Loucy (cell line): ENCODE measurements around the gene CD300A.
A peak's percentile ranks its signal among the peaks of the same experiment; 100 is the strongest.

Experiments used
- H2AFZ ChIP-seq: fragments of 200-600 bp; sonication (generic); 2 replicates; pipeline ENCODE4 v1.6.0; 2016; ENCODE audit warnings: antibody characterized with exemption, mild to moderate bottlenecking, low read length, moderate library complexity
- H3F3A ChIP-seq: fragments of 200-600 bp; 2 replicates; pipeline ENCODE4 v1.6.0; 2016; ENCODE audit warnings: antibody characterized with exemption, low read depth, mild to moderate bottlenecking
- H3K27me3 ChIP-seq: fragments of 200-600 bp; sonication (generic); 2 replicates; pipeline ENCODE4 v1.6.1; 2014; ENCODE audit warnings: low read length, mild to moderate bottlenecking; ENCODE audit not compliant: insufficient read depth, poor library complexity, severe bottlenecking
- H3K36me3 ChIP-seq: fragments of 200-600 bp; sonication (generic); 2 replicates; pipeline ENCODE4 v1.6.1; 2016; ENCODE audit warnings: low read length; ENCODE audit not compliant: insufficient read depth
- H3K4me1 ChIP-seq: fragments of 200-600 bp; sonication (generic); 2 replicates; pipeline ENCODE4 v1.5.1; 2014; ENCODE audit warnings: low read length, mild to moderate bottlenecking; ENCODE audit not compliant: insufficient read depth, poor library complexity, severe bottlenecking
- H3K4me2 ChIP-seq: fragments of 200-600 bp; sonication (generic); 2 replicates; pipeline ENCODE4 v1.6.0; 2014; ENCODE audit warnings: antibody characterized with exemption, low read length, low read depth, mild to moderate bottlenecking; ENCODE audit not compliant: poor library complexity, severe bottlenecking
- H3K4me3 ChIP-seq: fragments of 200-600 bp; sonication (generic); 2 replicates; pipeline ENCODE4 v1.5.1; 2014; ENCODE audit warnings: low read length, mild to moderate bottlenecking, mixed read lengths; ENCODE audit not compliant: poor library complexity, severe bottlenecking
- H3K79me2 ChIP-seq: fragments of 200-600 bp; sonication (generic); 2 replicates; pipeline ENCODE4 v1.6.1; 2014; ENCODE audit warnings: low read length; ENCODE audit not compliant: insufficient read depth
- H3K9ac ChIP-seq: fragments of 200-600 bp; sonication (generic); 2 replicates; pipeline ENCODE4 v1.6.0; 2014; ENCODE audit warnings: mild to moderate bottlenecking, low read depth, low read length, moderate library complexity; ENCODE audit not compliant: poor library complexity, severe bottlenecking
- H3K9me2 ChIP-seq: fragments of 200-600 bp; sonication (generic); replicated peaks from 2 replicates; pipeline ENCODE4 v1.6.1; 2016; ENCODE audit warnings: low read depth, low read length, mixed read lengths
- H3K9me3 ChIP-seq: fragments of 200-600 bp; sonication (generic); 2 replicates; pipeline ENCODE4 v1.6.1; 2014; ENCODE audit warnings: mild to moderate bottlenecking, antibody characterized with exemption, low read length, low read depth; ENCODE audit not compliant: insufficient read depth
- H4K20me1 ChIP-seq: fragments of 200-600 bp; sonication (generic); 2 replicates; pipeline ENCODE4 v1.6.0; 2014; ENCODE audit warnings: antibody characterized with exemption, low read length, mild to moderate bottlenecking; ENCODE audit not compliant: insufficient read depth, poor library complexity, severe bottlenecking
- EZH2phosphoT487 ChIP-seq: fragments of 200-600 bp; IDR thresholded peaks from 2 replicates; pipeline ENCODE4 v1.6.1; 2018; ENCODE audit warnings: antibody characterized with exemption, mild to moderate bottlenecking, moderate library complexity, borderline replicate concordance
- TF ChIP-seq, protein P1 (sequence below): fragments of 200-600 bp; sonication (generic); conservative IDR thresholded peaks from 2 replicates; pipeline ENCODE4 v1.5.1; 2014; ENCODE audit warnings: mild to moderate bottlenecking, antibody characterized with exemption, low read length

The CD300A gene

DNA sequence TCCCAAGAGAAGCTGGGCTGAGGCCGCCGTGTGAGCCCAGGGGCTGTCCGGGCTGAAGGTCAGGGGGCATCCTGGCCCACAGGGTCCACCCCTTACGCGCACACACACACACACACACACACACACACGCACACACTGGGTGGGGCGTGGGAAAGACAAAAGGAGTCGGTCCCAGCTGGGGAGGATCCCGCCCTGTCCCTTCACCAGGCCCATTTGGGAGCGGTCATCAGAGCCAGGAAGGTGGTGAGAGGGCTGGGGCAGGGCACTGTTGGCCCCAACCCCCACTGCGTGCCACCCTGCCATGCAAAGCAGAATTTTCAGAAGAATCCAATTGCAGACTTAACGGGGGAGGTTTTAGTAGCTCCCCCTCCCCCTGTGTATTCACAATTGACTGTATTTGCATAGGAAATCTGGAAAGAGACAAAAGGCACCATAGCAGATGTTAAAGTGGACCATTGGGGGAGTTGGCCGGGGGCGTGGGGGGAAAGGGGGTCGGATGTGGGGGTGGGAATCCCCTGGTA lies 11.3 kb upstream of the CD300A start:
- no peak overlapping the region for H3K4me2 ChIP-seq
- no peaks in the 10 kb centered on the region for H3K79me2 ChIP-seq
- no peaks in the 10 kb centered on the region for H3K36me3 ChIP-seq
- H3K9ac ChIP-seq, result no peak overlapping the region
- H3K27me3 ChIP-seq, result peaks cover 12% of the 10 kb centered on the region
- no peaks in the 10 kb centered on the region for H3K9me3 ChIP-seq
- no peaks in the 10 kb centered on the region for H4K20me1 ChIP-seq
- TF ChIP-seq, protein P1, sequence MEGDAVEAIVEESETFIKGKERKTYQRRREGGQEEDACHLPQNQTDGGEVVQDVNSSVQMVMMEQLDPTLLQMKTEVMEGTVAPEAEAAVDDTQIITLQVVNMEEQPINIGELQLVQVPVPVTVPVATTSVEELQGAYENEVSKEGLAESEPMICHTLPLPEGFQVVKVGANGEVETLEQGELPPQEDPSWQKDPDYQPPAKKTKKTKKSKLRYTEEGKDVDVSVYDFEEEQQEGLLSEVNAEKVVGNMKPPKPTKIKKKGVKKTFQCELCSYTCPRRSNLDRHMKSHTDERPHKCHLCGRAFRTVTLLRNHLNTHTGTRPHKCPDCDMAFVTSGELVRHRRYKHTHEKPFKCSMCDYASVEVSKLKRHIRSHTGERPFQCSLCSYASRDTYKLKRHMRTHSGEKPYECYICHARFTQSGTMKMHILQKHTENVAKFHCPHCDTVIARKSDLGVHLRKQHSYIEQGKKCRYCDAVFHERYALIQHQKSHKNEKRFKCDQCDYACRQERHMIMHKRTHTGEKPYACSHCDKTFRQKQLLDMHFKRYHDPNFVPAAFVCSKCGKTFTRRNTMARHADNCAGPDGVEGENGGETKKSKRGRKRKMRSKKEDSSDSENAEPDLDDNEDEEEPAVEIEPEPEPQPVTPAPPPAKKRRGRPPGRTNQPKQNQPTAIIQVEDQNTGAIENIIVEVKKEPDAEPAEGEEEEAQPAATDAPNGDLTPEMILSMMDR, result no peak
- no peaks in the 10 kb centered on the region for H3K4me1 ChIP-seq
- no peak overlapping the region for H2AFZ ChIP-seq
- H3K4me3 ChIP-seq, result no peak overlapping the region
- no peaks in the 10 kb centered on the region for H3F3A ChIP-seq
- no peaks in the 10 kb centered on the region for H3K9me2 ChIP-seq

DNA sequence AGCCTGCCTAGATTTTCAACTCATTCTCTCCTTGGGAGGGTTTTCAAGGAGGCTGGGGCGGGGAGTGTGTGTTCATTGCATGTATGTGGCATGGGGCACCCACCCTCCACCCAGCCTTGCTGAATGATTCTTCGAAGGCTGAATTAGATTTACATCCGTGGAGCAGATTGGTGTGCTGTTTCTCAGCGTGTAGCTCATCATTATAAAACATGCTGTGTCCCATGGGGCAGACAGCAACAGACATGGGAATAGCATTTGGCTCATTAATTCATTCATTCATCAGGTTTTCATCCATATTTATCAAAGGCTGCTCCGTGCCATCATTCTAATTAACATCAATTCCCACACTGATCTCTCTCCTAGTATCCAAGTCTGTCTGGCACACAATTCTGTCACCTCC lies 10.6 kb upstream of the CD300A start:
- H3K79me2 ChIP-seq, result no peaks in the 10 kb centered on the region
- H3K36me3 ChIP-seq, result no peaks in the 10 kb centered on the region
- no peaks in the 10 kb centered on the region for H3K9me2 ChIP-seq
- H2AFZ ChIP-seq, result no peak overlapping the region
- no peak overlapping the region for H3K9ac ChIP-seq
- no peak overlapping the region for H3K4me3 ChIP-seq
- H3K4me1 ChIP-seq, result no peaks in the 10 kb centered on the region
- no peaks in the 10 kb centered on the region for H4K20me1 ChIP-seq
- TF ChIP-seq, protein P1, result no peak
- no peak for TF ChIP-seq EZH2phosphoT487
- H3K27me3 ChIP-seq, result peaks cover 19% of the 10 kb centered on the region
- H3F3A ChIP-seq, result no peaks in the 10 kb centered on the region
- H3K4me2 ChIP-seq, result no peak overlapping the region
- no peaks in the 10 kb centered on the region for H3K9me3 ChIP-seq

DNA sequence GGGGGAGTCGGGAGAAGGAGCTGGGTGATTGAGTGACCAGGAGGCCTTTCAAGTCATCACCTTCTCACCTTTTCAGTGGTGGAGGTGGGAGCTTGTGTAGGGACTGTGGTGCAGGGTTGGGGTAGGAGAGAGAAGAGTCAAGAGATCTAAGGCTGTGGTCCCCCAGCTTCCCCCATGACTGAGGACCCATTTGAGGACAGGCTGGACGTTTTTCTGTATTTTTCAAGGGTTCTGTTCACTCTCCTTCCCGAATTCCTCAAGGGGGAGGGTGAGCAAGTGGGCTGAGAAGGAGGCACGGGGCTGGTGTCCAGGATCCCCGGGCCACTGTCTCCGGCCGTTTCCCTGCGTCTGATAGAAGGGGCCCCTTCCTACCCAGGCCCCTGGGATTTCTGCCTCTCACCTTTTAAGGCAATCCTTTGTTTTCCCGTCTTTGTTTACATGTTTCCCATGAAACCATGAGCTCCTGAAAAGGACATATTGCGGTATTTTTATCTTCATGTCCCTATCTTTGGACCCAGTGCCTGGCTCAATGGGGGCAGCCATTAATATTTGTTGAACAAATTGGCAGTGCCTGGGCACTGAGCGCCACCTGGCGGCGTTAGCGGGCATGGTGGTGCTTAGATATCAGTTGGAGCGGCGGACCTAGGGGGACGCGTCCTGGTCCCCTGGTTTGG lies 9.2 kb upstream of the CD300A start:
- Histone ChIP-seq H3K9ac (no peak overlapping the region), H3K79me2 (no peaks in the 10 kb centered on the region), H3K4me1 (peaks cover under 1% of the 10 kb centered on the region), H3K9me2 (no peaks in the 10 kb centered on the region), H2AFZ (no peak overlapping the region), H3K4me2 (no peak overlapping the region), H3K9me3 (no peaks in the 10 kb centered on the region), H3K4me3 (no peak overlapping the region), H4K20me1 (no peaks in the 10 kb centered on the region), H3F3A (no peaks in the 10 kb centered on the region), H3K27me3 (peaks cover 34% of the 10 kb centered on the region), H3K36me3 (no peaks in the 10 kb centered on the region)
- TF ChIP-seq EZH2phosphoT487, result no peak
- TF ChIP-seq, protein P1, result peak; percentile 99
